Activated CD4-positive, alpha-beta memory T cell treated with anti-CD3 and anti-CD28 coated beads for 36 hours (primary cell): ENCODE measurements around the gene TRPC5OS. TPM values are rescaled to one million over a fixed set of nuclear protein-coding genes. Genes with fewer than 3 reads are reported as not detected.

Source experiments
- CTCF ChIA-PET: fragments of 350-600 bp; sonication (Branson Sonifier 250); formaldehyde crosslinking; loops from one replicate; lab custom pipeline; 2021; ENCODE audit warnings: antibody characterized with exemption, inconsistent platforms; lab: Charles Lee
- POLR2A ChIA-PET: fragments of 350-600 bp; sonication (Branson Sonifier 250); formaldehyde crosslinking; loops from one replicate; lab custom pipeline; 2021; ENCODE audit warnings: antibody characterized with exemption; lab: Charles Lee
- DNase-seq: peaks from one replicate; pipeline ENCODE4 v3.0.0-alpha.2; 2020
- H3K27ac Mint-ChIP-seq: one replicate; pipeline ENCODE4 v1.8.0; 2021; ENCODE audit warnings: mixed read lengths
- H3K27me3 Mint-ChIP-seq: one replicate; pipeline ENCODE4 v1.8.0; 2021; ENCODE audit warnings: mixed read lengths
- H3K36me3 Mint-ChIP-seq: one replicate; pipeline ENCODE4 v1.8.0; 2021; ENCODE audit warnings: mixed read lengths
- H3K4me1 Mint-ChIP-seq: one replicate; pipeline ENCODE4 v1.8.0; 2021; ENCODE audit warnings: low read depth, mixed read lengths
- H3K4me3 Mint-ChIP-seq: one replicate; pipeline ENCODE4 v1.8.0; 2021; ENCODE audit warnings: mild to moderate bottlenecking, mixed read lengths
- H3K9me3 Mint-ChIP-seq: one replicate; pipeline ENCODE4 v1.8.0; 2021; ENCODE audit warnings: mixed read lengths
- intact Hi-C: fragments of 100-400 bp; cut with micrococcal nuclease; formaldehyde crosslinking; loops from one replicate; pipeline ENCODE4 v1.15.1; 2023
- total RNA-seq, 2 experiments: library from RNA; stranded (reverse); gene quantifications; one replicate each; pipeline ENCODE4 v1.2.3, GENCODE V29; 2021

Gene TRPC5OS
- total RNA-seq, 2 experiments from 2014 or later, result not detected

- ChIA-PET POLR2A (no interaction called here), CTCF (no interaction called here)
- H3K4me3 Mint-ChIP-seq, result no peak overlapping the region
- H3K36me3 Mint-ChIP-seq, result no peaks in the 10 kb centered on the region
- H3K9me3 Mint-ChIP-seq, result no peaks in the 10 kb centered on the region
- H3K27me3 Mint-ChIP-seq, result no peaks in the 10 kb centered on the region
- intact Hi-C loops, result no loop called here
- no peak for DNase-seq
- no peaks in the 10 kb centered on the region for H3K4me1 Mint-ChIP-seq
- no peak overlapping the region for H3K27ac Mint-ChIP-seq
Measured at GRCh38 chrX:111917591-111917990, 41.6 kb downstream of the TRPC5OS start.

GRCh38 chrX:111928456-111928855 is 52.5 kb downstream of the TRPC5OS start:
- H3K4me1 Mint-ChIP-seq, result no peaks in the 10 kb centered on the region
- no peak for DNase-seq
- H3K27me3 Mint-ChIP-seq, result no peaks in the 10 kb centered on the region
- H3K4me3 Mint-ChIP-seq, result no peak overlapping the region
- intact Hi-C loops, result no loop called here
- no peaks in the 10 kb centered on the region for H3K36me3 Mint-ChIP-seq
- POLR2A ChIA-PET, result no interaction called here
- no peaks in the 10 kb centered on the region for H3K9me3 Mint-ChIP-seq
- CTCF ChIA-PET, result no interaction called here
- no peak overlapping the region for H3K27ac Mint-ChIP-seq

Other genes starting within 250 kb of the TRPC5OS start
- 10 to 100 TPM; 40.1 to 45.4 TPM for gene ALG13, start 195.0 kb upstream of the TRPC5OS start, total RNA-seq
- not detected for gene TRPC5, start 206.6 kb downstream of the TRPC5OS start, total RNA-seq
- not detected for gene RTL4, start 206.8 kb downstream of the TRPC5OS start, total RNA-seq